ENCODE measurements around the gene CXorf58.

DNA sequence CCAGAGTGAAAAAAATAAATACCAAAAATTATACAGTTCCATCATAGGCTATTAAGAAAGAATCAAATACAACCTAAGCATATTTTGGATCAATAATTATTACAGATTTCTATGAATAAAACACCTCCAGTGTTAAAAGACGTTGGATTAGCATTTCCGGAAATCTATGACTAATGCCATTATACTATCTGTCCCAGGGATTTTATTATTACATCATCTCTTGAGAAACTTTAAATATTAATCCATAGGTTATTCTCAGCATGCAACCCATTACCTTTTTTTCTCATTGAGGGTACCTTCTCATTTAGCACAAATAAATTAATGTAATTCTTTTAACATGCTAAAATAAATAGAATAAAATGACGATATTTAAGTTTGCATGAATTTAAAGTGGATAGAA, 44.6 kb downstream of the CXorf58 start:
- TF ChIP-seq CTCF (IDR thresholded peaks at IDR 0.05) (no peak), ZFX (IDR thresholded peaks at IDR 0.05; ENCODE audit: borderline replicate concordance) (no peak)

Measured in 22Rv1 (cell line).